HG02943 (cell line): Measurements from ENCODE around the gene ADRA2A.

Experiments used
- ATAC-seq: cut with Tn5 transposase; IDR thresholded peaks from one replicate; pipeline ENCODE4 v1.9.1; 2021; ENCODE audit warnings: mild to moderate bottlenecking, low read depth, moderate library complexity; ENCODE audit not compliant: unreplicated experiment

ADRA2A gene

GRCh38 chr10:111082102-111082975, 5.5 kb downstream of the ADRA2A start:
- no peak for ATAC-seq

DNA sequence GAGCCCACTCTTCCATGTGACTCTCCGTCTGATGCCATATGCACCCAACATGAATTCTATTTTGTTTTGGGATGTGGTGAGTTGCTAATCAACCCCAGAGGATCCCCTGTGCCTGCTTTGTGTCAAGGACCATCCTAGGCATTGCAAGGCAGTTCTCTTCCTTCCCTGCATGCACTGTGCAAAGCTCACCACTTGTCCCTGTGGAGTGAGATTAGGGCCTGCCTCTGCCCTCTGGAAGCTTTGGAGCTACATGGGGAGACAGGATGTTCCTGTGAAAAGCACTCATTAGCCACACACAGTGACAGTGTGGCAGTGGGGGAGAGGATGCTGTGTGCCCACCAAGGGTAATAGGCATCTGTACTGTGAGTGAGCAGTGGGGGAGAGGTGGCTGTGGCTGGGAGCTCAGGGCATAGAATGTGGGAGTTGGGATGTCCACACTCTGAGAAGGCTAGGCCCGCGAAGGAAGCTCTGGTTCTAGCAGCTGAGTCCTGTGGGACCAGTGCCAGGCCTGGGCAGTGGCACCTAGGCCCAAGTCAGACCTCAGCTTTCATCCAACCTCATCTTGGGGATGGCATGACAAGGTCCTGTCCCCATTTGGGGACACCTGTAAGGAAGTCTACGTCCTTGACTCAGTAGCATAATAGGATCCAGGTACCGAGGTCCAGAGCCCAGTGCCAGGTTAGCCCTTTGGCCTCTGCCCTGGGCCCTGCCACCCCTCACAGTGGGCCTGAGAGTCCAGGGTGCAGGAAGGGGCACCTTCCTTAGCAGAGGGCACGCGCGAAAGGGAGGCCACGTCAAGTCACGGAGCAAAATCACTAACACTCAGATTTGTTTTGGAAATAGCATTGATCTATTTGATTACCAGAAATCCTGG, 6.6 kb downstream of the ADRA2A start:
- no peak for ATAC-seq

GRCh38 chr10:111084366-111085255, 7.8 kb downstream of the ADRA2A start:
- no peak for ATAC-seq

DNA sequence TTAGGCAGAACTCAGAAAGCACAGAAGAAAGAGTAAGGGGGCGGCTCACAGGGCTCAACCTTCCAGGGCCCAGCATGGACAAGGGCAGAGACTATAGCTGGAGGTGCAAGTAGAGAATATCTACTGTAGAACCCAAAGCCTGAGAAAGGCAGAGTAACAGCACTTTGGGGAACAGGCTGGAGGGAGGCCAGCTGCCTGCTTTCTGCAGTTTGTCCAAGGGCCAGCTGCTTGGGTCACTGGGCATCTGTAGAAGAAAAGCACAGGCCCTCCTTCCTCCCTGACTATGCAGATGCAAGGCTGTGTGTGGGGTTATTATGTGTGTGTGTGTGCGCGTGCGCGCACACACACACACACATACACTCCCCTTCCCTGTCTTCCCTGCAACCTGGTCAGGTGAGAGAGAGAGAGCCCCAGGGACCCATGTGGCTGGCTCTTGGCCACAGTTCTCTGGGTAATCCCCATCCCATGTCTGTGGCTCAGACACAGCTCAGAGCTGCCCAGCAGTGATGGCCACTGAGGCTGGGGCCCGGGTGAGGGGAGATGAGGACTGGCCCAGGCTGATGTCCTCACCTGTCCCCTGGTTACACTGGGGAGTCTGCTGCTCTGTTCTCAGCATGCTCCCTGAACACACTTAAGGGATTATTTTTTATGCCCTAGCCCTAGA, 9.0 kb downstream of the ADRA2A start:
- ATAC-seq: no peak

DNA sequence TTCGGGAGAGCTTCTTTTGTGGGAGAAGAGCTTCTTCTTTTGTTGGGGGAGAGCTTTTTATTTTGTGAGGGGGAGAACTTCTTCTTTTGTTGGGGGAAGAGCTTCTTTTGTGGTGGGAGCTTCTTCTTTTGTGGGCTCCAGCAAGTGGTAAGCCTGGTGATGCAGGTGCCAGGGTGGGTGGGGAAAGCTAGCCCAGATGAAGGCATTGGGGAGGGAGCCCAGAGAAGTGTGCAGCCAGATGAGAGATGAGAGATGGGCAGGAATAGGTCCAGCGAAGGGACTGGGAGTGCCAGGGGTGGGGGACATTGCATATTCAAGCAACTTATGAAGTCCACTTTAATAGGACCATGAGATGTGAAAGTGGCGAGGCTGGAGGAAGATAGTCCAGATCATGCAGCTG, 9.7 kb downstream of the ADRA2A start:
- ATAC-seq: no peak

DNA sequence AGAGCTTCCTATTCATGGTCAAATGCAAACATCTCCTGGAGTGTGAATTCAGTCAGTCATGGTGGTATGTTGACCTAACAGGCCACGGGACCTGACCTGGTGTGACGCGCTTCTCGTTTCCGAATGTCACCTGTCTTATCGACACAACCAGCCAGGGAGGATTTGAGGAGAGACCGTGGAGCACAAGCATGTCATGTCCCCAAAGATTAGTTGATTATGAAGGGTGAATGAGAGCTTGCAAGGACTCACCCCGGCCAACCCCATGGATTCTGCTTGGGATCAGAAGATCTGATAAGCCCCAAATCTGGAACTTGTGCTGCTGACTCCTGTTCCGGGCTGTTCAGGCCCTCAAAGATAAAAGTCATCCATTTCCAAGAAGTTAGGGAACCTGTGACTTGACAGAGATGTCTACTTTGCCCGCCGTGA, 10.5 kb downstream of the ADRA2A start:
- ATAC-seq: no peak

- no peak for ATAC-seq
Measured at GRCh38 chr10:111087968-111088505, 11.2 kb downstream of the ADRA2A start.

- no peak for ATAC-seq
Measured at GRCh38 chr10:111089293-111089692, 12.5 kb downstream of the ADRA2A start.

- ATAC-seq: no peak
Measured at GRCh38 chr10:111091833-111092232, 15.0 kb downstream of the ADRA2A start.

GRCh38 chr10:111093741-111094380, 17.0 kb downstream of the ADRA2A start:
- no peak for ATAC-seq

DNA sequence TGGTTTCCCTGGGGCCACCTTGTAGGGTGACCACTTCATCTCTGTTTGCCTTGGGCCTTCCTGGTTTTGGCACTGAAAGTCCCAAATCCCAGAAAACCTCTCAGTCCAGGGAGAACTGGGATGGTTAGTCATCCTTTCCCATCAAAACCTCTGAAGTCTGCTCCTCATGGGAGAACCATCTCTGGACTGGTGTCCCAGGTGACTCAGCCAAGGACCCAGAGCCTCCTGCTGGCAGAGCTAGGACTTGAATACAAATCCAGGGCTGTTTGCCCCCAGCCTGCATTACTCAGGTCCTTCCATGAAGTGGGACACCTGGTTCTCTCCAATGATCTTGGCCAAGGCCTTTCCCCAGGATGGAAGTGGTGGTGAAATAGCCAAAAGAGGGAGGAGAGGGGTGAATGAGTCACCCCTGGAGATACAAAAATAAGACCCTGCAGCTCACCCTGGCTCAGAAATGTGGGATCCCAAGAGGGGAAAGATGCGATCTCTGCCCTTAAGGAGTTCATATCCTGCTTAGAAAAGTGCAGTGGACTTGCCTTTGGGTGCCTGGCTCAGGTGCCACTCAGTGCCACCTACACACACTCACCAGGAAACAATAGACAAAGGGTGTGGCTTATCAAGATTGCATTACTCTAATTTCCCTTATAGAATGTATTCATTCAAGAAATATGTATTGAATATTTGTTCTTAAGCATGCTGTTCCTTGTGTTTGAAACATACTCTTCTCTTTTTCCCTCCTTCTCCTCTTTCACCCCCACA, 22.0 kb downstream of the ADRA2A start:
- no peak for ATAC-seq

DNA sequence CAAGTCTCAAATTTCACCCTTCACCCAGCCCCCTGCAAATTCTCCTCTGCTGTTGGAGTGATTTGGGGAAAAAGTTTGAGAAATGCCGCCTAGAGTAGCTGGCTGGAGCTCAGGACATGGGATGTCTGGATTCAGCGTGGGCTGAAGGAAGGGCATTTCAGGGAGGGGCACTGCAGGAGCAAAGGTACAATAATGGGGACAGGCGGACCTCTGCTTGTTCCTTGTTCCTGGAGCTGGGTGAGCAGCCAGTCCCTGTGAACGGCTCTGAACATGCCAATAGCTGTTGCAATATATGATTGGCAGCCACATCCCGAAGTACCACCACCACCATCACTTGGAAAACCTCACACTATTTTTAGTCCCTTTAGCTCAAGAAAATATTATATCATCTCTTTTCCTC, 23.4 kb downstream of the ADRA2A start:
- no peak for ATAC-seq

- no peak for ATAC-seq
Measured at GRCh38 chr10:111101796-111102195, 25.0 kb downstream of the ADRA2A start.

GRCh38 chr10:111102359-111102837, 25.6 kb downstream of the ADRA2A start:
- ATAC-seq: no peak

GRCh38 chr10:111103196-111103840, 26.5 kb downstream of the ADRA2A start:
- no peak for ATAC-seq

GRCh38 chr10:111104811-111105210, 28.0 kb downstream of the ADRA2A start:
- no peak for ATAC-seq

DNA sequence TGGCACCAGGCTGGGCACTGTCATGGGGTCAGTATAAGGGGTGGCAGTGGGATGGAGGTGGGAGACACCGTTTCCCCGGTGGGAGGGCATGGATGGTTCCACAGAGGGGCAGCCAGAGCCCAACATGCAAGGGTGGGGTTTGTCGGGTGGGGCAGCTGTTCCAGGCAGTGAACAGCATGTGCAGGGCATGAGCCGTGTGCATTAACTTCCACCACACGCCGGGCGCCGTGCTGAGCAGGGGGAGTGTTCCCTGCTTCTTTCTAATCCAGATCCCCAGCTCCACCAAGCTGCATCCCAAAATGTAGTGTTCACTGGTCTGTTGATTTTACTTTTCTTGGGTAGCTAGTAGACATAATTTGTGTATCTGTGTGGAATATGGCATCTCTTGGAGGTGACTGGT, 29.3 kb downstream of the ADRA2A start:
- no peak for ATAC-seq

- no peak for ATAC-seq
Measured at GRCh38 chr10:111107023-111107422, 30.2 kb downstream of the ADRA2A start.
